Keratinocyte (primary cell): Measurements from ENCODE around the gene GPATCH2.

ENCODE experiments used
- EZH2 ChIP-seq: IDR thresholded peaks from one replicate; pipeline ENCODE4 v1.6.1; 2012; ENCODE audit warnings: inconsistent platforms, mild to moderate bottlenecking, low read length, moderate library complexity
- TF ChIP-seq, protein P1 (sequence below), 3 experiments: IDR thresholded peaks in 1 of 3; conservative IDR thresholded peaks in 1 of 3; optimal IDR thresholded peaks in 1 of 3; 2 replicates in 2 of 3; 3 replicates in 1 of 3; pipeline versions ENCODE3 to v1.5.1; 2011; ENCODE audit warnings: low read length in 3 of 3, mild to moderate bottlenecking in 3 of 3, moderate library complexity in 2 of 3, control low read depth in 1 of 3, inconsistent platforms in 1 of 3; ENCODE audit not compliant: insufficient read depth in 2 of 3; ENCODE audit errors: extremely low read depth in 1 of 3

DNA sequence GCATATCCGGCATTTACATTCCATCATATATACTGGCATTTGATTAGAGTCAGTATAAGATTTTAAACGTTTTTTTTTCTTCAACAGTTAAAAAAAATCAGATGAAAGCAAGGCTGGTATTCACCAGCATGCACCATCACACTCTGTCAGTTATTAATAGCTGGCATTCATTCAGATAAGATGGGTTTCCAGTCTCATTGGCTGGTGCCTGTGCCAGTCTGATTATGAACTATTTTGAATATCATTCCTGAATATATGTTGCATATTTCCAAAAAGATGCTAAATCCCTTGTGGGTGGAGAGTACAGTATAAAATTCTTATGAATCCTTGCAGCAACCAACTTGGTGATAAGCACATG is 211.7 kb downstream of the GPATCH2 start:
- TF ChIP-seq, protein P1, sequence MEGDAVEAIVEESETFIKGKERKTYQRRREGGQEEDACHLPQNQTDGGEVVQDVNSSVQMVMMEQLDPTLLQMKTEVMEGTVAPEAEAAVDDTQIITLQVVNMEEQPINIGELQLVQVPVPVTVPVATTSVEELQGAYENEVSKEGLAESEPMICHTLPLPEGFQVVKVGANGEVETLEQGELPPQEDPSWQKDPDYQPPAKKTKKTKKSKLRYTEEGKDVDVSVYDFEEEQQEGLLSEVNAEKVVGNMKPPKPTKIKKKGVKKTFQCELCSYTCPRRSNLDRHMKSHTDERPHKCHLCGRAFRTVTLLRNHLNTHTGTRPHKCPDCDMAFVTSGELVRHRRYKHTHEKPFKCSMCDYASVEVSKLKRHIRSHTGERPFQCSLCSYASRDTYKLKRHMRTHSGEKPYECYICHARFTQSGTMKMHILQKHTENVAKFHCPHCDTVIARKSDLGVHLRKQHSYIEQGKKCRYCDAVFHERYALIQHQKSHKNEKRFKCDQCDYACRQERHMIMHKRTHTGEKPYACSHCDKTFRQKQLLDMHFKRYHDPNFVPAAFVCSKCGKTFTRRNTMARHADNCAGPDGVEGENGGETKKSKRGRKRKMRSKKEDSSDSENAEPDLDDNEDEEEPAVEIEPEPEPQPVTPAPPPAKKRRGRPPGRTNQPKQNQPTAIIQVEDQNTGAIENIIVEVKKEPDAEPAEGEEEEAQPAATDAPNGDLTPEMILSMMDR (optimal IDR thresholded peaks at IDR 0.05 in 1 of 3, IDR thresholded peaks at IDR 0.05 in 1 of 3, conservative IDR thresholded peaks at IDR 0.05 in 1 of 3; ENCODE audit: extremely low read depth in 1 of 3, insufficient read depth in 2 of 3, low read length in 3 of 3) = no peak
- TF ChIP-seq EZH2 = no peak
